Measurements from ENCODE around the gene SNRPD2.

DNA sequence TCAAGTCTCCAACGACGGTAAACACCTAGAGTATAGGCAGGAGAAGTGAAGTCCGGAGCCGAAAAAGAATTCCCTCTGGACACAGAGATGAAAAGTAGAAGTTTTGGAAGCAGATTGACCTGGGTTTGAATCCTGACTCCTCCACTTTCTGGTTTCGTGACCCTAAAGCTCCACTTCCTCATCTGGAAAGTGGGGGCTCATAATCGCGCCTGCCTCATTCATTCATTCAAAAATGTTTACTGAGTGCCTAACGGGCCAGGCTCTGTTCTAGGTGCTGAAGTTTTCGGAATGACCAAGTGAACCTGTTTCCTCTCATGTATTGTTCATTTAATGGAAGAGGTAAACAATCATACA lies 45.4 kb downstream of the SNRPD2 start:
- TF ChIP-seq SUZ12 (IDR thresholded peaks at IDR 0.05; ENCODE audit: extremely low read depth, insufficient read depth, insufficient read length), result no peak
- TF ChIP-seq YY1 (IDR thresholded peaks at IDR 0.05; ENCODE audit: insufficient read depth, insufficient read length), result no peak
- no peak for TF ChIP-seq ZNF274 (IDR thresholded peaks at IDR 0.05; ENCODE audit: low read depth, low read length)

Measured in NT2/D1 (cell line).